Activated naive CD4-positive, alpha-beta T cell treated with anti-CD3 and anti-CD28 coated beads, Interleukin-2, amount 50 U/mL, for 24 hours (primary cell): ENCODE measurements around the gene SARS1.

Experiments
- H3K27ac Mint-ChIP-seq: one replicate; pipeline ENCODE4 v1.8.0; 2021; ENCODE audit warnings: mild to moderate bottlenecking, mixed read lengths
- H3K27me3 Mint-ChIP-seq: one replicate; pipeline ENCODE4 v1.8.0; 2021; ENCODE audit warnings: mixed read lengths
- H3K36me3 Mint-ChIP-seq: one replicate; pipeline ENCODE4 v1.8.0; 2021; ENCODE audit warnings: mixed read lengths
- H3K4me1 Mint-ChIP-seq: one replicate; pipeline ENCODE4 v1.8.0; 2021; ENCODE audit warnings: mixed read lengths
- H3K4me3 Mint-ChIP-seq: one replicate; pipeline ENCODE4 v1.8.0; 2021; ENCODE audit warnings: mild to moderate bottlenecking, mixed read lengths
- H3K9me3 Mint-ChIP-seq: one replicate; pipeline ENCODE4 v1.8.0; 2021; ENCODE audit warnings: mixed read lengths

Gene SARS1

DNA sequence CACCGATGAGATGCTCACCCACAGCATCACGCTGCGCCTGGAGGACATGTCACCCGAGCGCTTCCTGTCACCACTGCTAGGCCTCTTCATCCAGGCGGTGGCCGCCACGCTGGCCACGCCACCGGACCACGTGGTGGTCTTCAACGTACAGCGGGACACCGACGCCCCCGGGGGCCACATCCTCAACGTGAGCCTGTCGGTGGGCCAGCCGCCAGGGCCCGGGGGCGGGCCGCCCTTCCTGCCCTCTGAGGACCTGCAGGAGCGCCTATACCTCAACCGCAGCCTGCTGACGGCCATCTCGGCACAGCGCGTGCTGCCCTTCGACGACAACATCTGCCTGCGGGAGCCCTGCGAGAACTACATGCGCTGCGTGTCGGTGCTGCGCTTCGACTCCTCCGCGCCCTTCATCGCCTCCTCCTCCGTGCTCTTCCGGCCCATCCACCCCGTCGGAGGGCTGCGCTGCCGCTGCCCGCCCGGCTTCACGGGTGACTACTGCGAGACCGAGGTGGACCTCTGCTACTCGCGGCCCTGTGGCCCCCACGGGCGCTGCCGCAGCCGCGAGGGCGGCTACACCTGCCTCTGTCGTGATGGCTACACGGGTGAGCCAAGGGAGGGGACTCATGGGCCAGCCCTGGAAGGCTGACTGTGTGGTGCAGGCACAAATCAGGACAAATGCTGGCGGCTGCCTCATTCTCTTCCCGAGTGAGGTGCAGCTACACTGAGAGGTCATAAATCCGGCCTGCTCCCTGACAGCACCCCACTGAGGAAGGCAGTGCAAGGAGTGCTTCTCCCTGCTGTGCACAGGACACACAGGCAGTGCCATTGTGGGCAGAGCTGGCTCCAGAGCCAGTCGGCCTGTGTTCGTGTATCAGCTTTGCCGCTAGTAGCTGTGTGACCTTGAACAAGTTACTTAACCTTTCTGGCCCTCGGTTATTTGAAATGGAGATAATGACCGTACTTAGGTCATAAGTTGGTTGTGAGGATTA lies 45.1 kb downstream of the SARS1 start:
- no peaks in the 10 kb centered on the region for H3K9me3 Mint-ChIP-seq
- peaks cover 8% of the 10 kb centered on the region for H3K4me1 Mint-ChIP-seq
- H3K27me3 Mint-ChIP-seq: no peaks in the 10 kb centered on the region
- no peak overlapping the region for H3K4me3 Mint-ChIP-seq
- peaks cover 1% of the 10 kb centered on the region for H3K36me3 Mint-ChIP-seq
- no peak overlapping the region for H3K27ac Mint-ChIP-seq

DNA sequence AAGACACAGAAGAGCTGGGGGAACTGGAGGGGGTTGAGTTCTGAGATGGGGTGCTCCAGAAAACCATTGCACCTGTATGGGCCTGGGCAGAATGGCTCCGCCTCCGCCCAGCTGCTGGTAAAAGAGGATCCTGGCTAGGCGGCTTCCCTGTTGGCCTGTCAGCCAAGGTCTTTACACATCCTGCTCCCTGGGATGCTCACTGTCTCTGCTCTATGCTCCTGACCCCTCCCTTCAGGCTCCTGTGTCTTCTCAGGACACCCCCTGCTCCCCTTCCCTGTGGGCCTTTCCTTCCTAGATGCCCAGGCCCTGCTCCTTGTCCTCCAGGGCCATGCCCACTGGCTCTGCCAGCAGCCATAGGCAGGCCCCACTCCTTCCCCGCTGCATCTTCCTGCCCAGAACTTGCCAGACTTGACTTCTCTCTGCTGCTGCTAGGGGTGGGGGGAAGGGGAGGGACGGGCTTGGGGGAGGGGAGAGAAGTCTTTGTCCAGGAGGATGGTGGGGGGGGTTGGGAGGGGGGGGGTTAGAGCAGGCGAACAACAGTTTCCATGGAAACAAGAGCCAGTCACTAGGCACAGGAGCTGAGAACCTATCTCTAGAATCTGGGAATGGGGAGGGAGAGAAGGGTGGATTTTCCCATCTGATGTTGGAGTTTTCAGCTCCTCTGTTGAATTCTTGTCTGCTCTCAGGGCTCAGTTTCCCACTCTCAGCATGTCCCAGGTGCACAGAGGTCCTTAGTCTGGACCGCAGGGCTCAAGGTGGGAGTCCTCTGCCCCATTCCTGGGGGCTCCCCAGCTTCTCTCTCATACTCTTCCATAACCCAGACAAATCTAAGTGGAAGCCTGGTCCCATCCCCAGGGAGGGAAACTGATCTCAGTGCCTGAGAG lies 46.2 kb downstream of the SARS1 start:
- peak overlapping the region; percentile 12 for H3K27ac Mint-ChIP-seq
- no peak overlapping the region for H3K4me3 Mint-ChIP-seq
- H3K9me3 Mint-ChIP-seq: no peaks in the 10 kb centered on the region
- no peaks in the 10 kb centered on the region for H3K27me3 Mint-ChIP-seq
- peaks cover 1% of the 10 kb centered on the region for H3K36me3 Mint-ChIP-seq
- H3K4me1 Mint-ChIP-seq: peaks cover 8% of the 10 kb centered on the region

DNA sequence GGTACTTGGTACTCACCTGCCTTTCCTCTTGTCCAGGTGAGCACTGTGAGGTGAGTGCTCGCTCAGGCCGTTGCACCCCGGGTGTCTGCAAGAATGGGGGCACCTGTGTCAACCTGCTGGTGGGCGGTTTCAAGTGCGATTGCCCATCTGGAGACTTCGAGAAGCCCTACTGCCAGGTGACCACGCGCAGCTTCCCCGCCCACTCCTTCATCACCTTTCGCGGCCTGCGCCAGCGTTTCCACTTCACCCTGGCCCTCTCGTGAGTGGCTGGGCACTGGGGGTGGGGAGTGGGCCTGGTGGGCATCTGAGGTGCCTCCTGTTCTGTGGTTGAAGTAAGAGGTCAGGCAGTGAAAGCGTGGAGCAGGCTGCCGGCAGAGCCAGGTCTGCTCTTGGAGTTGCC lies 47.3 kb downstream of the SARS1 start:
- no peaks in the 10 kb centered on the region for H3K9me3 Mint-ChIP-seq
- peaks cover 1% of the 10 kb centered on the region for H3K36me3 Mint-ChIP-seq
- no peak overlapping the region for H3K4me3 Mint-ChIP-seq
- no peaks in the 10 kb centered on the region for H3K27me3 Mint-ChIP-seq
- H3K27ac Mint-ChIP-seq: no peak overlapping the region
- H3K4me1 Mint-ChIP-seq: peaks cover 6% of the 10 kb centered on the region

GRCh38 chr1:109261578-109261977 lies 47.9 kb downstream of the SARS1 start:
- Mint-ChIP-seq H3K36me3 (no peaks in the 10 kb centered on the region), H3K4me3 (no peak overlapping the region), H3K27me3 (no peaks in the 10 kb centered on the region), H3K9me3 (no peaks in the 10 kb centered on the region), H3K27ac (no peak overlapping the region), H3K4me1 (peaks cover 4% of the 10 kb centered on the region)

DNA sequence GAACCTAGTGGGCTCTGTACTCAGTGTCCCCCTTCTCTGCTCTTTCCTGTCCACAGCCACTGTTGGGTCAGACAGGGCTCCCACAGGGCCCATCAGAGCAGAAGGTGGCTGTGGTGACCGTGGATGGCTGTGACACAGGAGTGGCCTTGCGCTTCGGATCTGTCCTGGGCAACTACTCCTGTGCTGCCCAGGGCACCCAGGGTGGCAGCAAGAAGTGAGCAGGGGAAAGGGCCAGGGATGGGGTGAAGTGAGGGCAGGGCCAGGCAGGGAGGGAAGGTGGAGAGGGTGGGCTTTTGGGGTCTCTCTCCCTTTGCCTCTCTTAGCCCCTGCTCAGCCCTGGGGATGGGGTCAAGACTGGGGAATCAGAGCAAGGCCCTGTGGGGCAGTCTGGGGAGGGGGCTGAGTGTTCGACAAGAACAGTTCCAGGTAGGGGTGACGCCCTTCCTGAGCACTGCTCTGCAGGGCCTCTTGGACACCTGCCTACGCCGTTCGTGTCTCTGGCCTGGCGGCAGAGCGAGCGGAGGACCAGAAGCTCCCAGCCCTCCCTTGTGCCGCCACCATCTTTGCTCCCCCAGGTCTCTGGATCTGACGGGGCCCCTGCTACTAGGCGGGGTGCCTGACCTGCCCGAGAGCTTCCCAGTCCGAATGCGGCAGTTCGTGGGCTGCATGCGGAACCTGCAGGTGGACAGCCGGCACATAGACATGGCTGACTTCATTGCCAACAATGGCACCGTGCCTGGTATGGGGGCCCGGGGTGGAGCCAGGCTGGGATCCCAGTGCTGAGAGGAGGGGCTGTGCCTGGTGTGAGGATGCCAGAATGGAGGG lies 48.7 kb downstream of the SARS1 start:
- Mint-ChIP-seq H3K27me3 (no peaks in the 10 kb centered on the region), H3K4me3 (no peak overlapping the region), H3K9me3 (no peaks in the 10 kb centered on the region), H3K36me3 (no peaks in the 10 kb centered on the region), H3K27ac (no peak overlapping the region), H3K4me1 (peaks cover 4% of the 10 kb centered on the region)

- peak overlapping the region; percentile 84 for H3K27ac Mint-ChIP-seq
- peaks cover 4% of the 10 kb centered on the region for H3K4me1 Mint-ChIP-seq
- H3K4me3 Mint-ChIP-seq: no peak overlapping the region
- H3K27me3 Mint-ChIP-seq: no peaks in the 10 kb centered on the region
- no peaks in the 10 kb centered on the region for H3K9me3 Mint-ChIP-seq
- no peaks in the 10 kb centered on the region for H3K36me3 Mint-ChIP-seq
Measured at GRCh38 chr1:109263234-109263596, 49.5 kb downstream of the SARS1 start.

GRCh38 chr1:109263597-109264378 lies 50.1 kb downstream of the SARS1 start:
- H3K27ac Mint-ChIP-seq: peak overlapping the region; percentile 84
- no peaks in the 10 kb centered on the region for H3K27me3 Mint-ChIP-seq
- no peaks in the 10 kb centered on the region for H3K9me3 Mint-ChIP-seq
- no peak overlapping the region for H3K4me3 Mint-ChIP-seq
- no peaks in the 10 kb centered on the region for H3K36me3 Mint-ChIP-seq
- peaks cover 4% of the 10 kb centered on the region for H3K4me1 Mint-ChIP-seq

DNA sequence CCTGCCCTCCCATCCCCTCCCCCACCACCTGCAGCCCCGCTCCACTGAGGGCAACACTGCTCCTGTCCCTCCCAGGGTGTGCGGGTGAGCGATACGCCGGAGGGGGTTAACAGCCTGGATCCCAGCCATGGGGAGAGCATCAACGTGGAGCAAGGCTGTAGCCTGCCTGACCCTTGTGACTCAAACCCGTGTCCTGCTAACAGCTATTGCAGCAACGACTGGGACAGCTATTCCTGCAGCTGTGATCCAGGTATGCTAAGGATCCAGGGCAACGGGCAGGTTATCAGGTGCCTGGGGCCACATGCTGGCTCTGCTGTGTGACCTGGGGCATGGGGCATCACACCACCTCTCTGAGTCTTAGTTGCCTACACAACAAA lies 50.6 kb downstream of the SARS1 start:
- Mint-ChIP-seq H3K4me3 (no peak overlapping the region), H3K4me1 (peaks cover 4% of the 10 kb centered on the region), H3K36me3 (no peaks in the 10 kb centered on the region), H3K27ac (no peak overlapping the region), H3K27me3 (no peaks in the 10 kb centered on the region), H3K9me3 (no peaks in the 10 kb centered on the region)

DNA sequence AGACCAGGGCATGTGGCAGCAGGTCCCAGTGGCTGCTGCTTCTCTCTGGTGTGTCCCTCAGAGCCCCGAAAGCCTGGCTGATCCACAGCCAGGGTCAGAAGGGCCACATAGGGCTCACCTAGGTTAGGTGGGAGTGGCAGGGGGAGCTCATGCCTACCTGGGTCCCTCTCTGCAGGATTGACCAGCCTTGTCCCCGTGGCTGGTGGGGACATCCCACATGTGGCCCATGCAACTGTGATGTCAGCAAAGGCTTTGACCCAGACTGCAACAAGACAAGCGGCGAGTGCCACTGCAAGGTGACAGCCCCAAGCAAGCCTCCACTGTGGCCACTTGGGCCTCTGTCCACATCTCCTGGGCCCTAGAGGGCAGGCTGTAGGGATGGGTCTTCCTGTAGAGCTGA lies 51.3 kb downstream of the SARS1 start:
- Mint-ChIP-seq H3K4me3 (no peak overlapping the region), H3K27me3 (no peaks in the 10 kb centered on the region), H3K9me3 (no peaks in the 10 kb centered on the region)

GRCh38 chr1:109265741-109266330 lies 52.1 kb downstream of the SARS1 start:
- peaks cover 4% of the 10 kb centered on the region for H3K4me1 Mint-ChIP-seq
- H3K27me3 Mint-ChIP-seq: no peaks in the 10 kb centered on the region
- no peaks in the 10 kb centered on the region for H3K9me3 Mint-ChIP-seq
- no peak overlapping the region for H3K4me3 Mint-ChIP-seq
- H3K36me3 Mint-ChIP-seq: peaks cover 2% of the 10 kb centered on the region
- no peak overlapping the region for H3K27ac Mint-ChIP-seq

More for the DNA sequence above, 51.3 kb downstream of the SARS1 start:
- H3K27ac Mint-ChIP-seq: no peak overlapping the region
- peaks cover 2% of the 10 kb centered on the region for H3K36me3 Mint-ChIP-seq
- H3K4me1 Mint-ChIP-seq: peaks cover 4% of the 10 kb centered on the region

DNA sequence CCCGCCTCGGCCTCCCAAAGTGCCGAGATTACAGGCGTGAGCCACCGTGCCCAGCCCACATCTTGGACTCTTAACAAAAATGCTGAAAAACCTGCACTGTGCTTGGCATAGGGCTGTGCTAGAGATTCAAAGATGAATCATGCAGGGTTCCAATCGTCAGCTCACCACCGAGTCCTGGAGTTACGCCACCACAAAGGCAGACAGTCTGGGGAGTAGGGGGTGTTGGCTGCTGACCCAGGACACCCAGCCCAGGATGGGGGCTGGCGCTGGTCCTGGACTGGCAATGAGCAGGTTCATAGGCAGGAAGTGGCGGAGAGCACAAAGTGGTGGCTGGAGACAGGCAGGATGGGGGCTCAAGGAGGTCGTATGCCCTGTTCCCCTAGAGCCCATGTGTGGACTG lies 53.2 kb downstream of the SARS1 start:
- Mint-ChIP-seq H3K27me3 (no peaks in the 10 kb centered on the region), H3K36me3 (peaks cover 2% of the 10 kb centered on the region)

GRCh38 chr1:109267743-109268300 lies 54.1 kb downstream of the SARS1 start:
- H3K36me3 Mint-ChIP-seq: peaks cover 2% of the 10 kb centered on the region
- H3K4me3 Mint-ChIP-seq: no peak overlapping the region
- H3K27me3 Mint-ChIP-seq: no peaks in the 10 kb centered on the region
- H3K4me1 Mint-ChIP-seq: peaks cover 4% of the 10 kb centered on the region
- H3K27ac Mint-ChIP-seq: peak overlapping the region; percentile 19
- no peaks in the 10 kb centered on the region for H3K9me3 Mint-ChIP-seq

More for the DNA sequence above, 53.2 kb downstream of the SARS1 start:
- Mint-ChIP-seq H3K4me3 (no peak overlapping the region), H3K27ac (no peak overlapping the region), H3K4me1 (peaks cover 4% of the 10 kb centered on the region), H3K9me3 (no peaks in the 10 kb centered on the region)

GRCh38 chr1:109268431-109269211 lies 54.9 kb downstream of the SARS1 start:
- Mint-ChIP-seq H3K9me3 (no peaks in the 10 kb centered on the region), H3K27me3 (no peaks in the 10 kb centered on the region), H3K4me1 (peaks cover 1% of the 10 kb centered on the region), H3K36me3 (peaks cover 2% of the 10 kb centered on the region), H3K4me3 (no peak overlapping the region), H3K27ac (peak overlapping the region; percentile 19)
